SH-SY5Y (cell line): ENCODE measurements around the gene PET100.

Experiments
- GATA2 ChIP-seq: IDR thresholded peaks from 2 replicates; pipeline ENCODE4 v1.6.1; 2011; ENCODE audit warnings: mild to moderate bottlenecking, low read depth, low read length
- GATA3 ChIP-seq: IDR thresholded peaks from 2 replicates; pipeline ENCODE4 v1.6.1; 2011; ENCODE audit warnings: low read depth, mild to moderate bottlenecking, low read length, moderate library complexity

DNA sequence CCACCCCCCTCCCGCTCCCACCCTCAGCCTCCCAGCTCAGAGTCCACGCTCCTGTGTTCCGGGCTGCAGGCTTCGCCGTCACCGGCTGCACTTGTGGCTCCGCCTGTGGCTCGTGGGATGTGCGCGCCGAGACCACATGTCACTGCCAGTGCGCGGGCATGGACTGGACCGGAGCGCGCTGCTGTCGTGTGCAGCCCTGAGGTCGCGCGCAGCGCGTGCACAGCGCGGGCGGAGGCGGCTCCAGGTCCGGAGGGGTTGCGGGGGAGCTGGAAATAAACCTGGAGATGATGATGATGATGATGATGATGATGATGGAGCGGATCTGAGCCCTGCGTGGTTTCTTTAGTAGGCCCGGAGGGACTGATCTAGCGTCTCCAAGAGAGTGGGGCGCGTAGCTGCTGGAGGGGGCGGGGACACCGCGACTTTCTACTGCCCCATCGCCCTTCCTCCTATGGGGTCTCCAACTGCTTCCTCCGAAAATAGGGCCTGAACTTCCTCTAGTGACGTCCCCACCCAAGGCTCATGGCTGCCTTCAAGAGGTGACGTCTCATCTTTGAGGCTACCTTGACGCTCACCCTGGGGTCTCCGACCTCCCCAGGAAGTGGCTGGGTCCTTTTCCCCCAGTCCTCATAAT is 40.7 kb downstream of the PET100 start:
- no peak for TF ChIP-seq GATA3
- no peak for TF ChIP-seq GATA2
